Sigmoid colon (tissue), 3 donors: ENCODE data around the gene RPS27L.
"Not testable (repeated sequence)": the region's sequence is repeated elsewhere in the genome, so short reads cannot be mapped to it uniquely, and the experiment has no call there.

Experiments used
- CTCF ChIP-seq, 4 experiments: fragments of 450-650 bp in 3 of 4; fragments of 200-600 bp in 1 of 4; IDR thresholded peaks; one replicate each; pipeline ENCODE4 v1.5.1; 2016 to 2019; ENCODE audit warnings: antibody characterized with exemption in 4 of 4, mild to moderate bottlenecking in 3 of 4, moderate library complexity in 2 of 4
- POLR2A ChIP-seq, 2 donors: fragments of 450-650 bp; IDR thresholded peaks; one replicate each; pipeline ENCODE4 v1.6.1; 2016; ENCODE audit warnings: antibody characterized with exemption in 2 of 2, mild to moderate bottlenecking in 2 of 2, moderate library complexity in 2 of 2

GRCh38 chr15:63098901-63099300 is 58.4 kb downstream of the RPS27L start:
- TF ChIP-seq POLR2A, CTCF (IDR thresholded peaks at IDR 0.05): not testable (repeated sequence)
